Upper lobe of right lung (tissue), 1 donor: Measurements from ENCODE around the gene FOXP3. TPM values are rescaled to one million over a fixed set of nuclear protein-coding genes. Genes with fewer than 3 reads are reported as not detected.

Experiments
- ATAC-seq: fragments of 200-7000 bp; cut with Tn5 transposase; one replicate; pipeline ENCODE4 v1.9.1; 2020; ENCODE audit warnings: mild to moderate bottlenecking, moderate library complexity
- DNase-seq: peaks from one replicate; pipeline ENCODE4 v3.0.0-alpha.2; 2020
- H3K27ac ChIP-seq: fragments of 200-600 bp; one replicate; pipeline ENCODE4 v1.8.0; 2022
- H3K27me3 ChIP-seq: fragments of 200-600 bp; one replicate; pipeline ENCODE4 v1.8.0; 2022; ENCODE audit warnings: mild to moderate bottlenecking
- H3K36me3 ChIP-seq: fragments of 200-600 bp; one replicate; pipeline ENCODE4 v1.8.0; 2022
- H3K4me1 ChIP-seq: fragments of 200-600 bp; one replicate; pipeline ENCODE4 v1.8.0; 2022
- H3K4me3 ChIP-seq: fragments of 200-600 bp; one replicate; pipeline ENCODE4 v1.8.0; 2022; ENCODE audit warnings: mild to moderate bottlenecking
- H3K9me3 ChIP-seq: fragments of 200-600 bp; one replicate; pipeline ENCODE4 v1.8.0; 2022
- intact Hi-C: fragments of 100-400 bp; cut with DNase I; formaldehyde crosslinking; loops from one replicate; pipeline ENCODE4 v1.11.0; 2022
- total RNA-seq: library from RNA; stranded (reverse); fragmentation: NEBNext Ultra II Directional; extraction: Animal tissue kit (Norgen Biotek cat#: 25700); gene quantifications from one replicate; pipeline ENCODE4 v1.2.1, GENCODE V29; 2021
- TF ChIP-seq, protein P1 (sequence below): fragments of 200-600 bp; IDR thresholded peaks from one replicate; pipeline ENCODE4 v1.8.0; 2022; ENCODE audit warnings: antibody characterized with exemption
- donor health status: DM: no; HTN: yes; CAD: no; lungs with severe emphysema.

Gene FOXP3
- total RNA-seq, 1 donor from 2014 or later, result 0.35 TPM

DNA sequence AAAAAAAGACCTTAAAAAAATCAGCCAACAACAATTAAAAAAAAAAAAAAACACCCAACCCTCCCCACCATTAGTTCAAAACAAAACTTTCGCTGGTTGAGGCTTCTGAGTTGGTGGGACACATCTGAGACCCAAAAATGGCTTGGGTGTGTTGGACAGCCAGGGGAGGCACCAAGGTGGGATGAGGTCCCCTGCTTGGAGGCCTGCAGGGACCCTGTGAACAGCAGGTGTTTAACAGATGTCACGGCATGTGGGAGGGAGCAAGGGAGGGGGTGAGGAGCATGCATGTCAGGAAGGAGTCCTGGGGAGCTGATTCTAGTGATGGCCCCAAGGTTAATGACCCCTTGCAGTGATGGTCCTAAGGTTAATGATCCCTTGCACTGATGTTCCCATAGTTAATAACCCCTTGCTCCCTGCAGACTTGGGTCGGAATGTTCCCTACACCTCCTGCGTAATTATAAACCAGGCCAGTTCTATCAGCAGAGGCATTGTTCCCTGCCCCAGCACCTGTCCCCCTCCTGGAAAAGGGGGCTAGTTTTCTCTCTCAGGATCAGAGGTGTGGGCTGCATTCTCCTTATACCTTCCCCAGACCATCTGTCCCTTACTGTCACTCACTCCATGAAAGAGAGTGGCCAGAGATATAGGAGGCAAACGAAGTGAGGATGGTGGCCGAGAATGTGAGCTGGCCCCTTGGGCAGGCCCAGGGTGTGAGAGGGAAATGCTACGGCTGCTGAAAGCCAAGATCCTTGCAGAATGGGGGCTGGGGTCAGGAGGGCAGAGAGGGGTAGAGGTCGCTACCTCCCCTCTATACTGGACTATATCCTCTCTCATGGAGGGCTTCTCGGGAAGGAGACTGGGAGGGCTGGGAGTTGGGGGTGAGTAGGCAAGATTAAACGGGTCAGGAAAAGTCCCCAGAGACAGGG lies 2.3 kb upstream of the FOXP3 start:
- H3K9me3 ChIP-seq, result no peaks in the 10 kb centered on the region
- intact Hi-C loops, result no loop called here
- no peak overlapping the region for H3K27ac ChIP-seq
- no peak overlapping the region for H3K4me3 ChIP-seq
- H3K27me3 ChIP-seq, result no peaks in the 10 kb centered on the region
- no peaks in the 10 kb centered on the region for H3K36me3 ChIP-seq
- TF ChIP-seq, protein P1, sequence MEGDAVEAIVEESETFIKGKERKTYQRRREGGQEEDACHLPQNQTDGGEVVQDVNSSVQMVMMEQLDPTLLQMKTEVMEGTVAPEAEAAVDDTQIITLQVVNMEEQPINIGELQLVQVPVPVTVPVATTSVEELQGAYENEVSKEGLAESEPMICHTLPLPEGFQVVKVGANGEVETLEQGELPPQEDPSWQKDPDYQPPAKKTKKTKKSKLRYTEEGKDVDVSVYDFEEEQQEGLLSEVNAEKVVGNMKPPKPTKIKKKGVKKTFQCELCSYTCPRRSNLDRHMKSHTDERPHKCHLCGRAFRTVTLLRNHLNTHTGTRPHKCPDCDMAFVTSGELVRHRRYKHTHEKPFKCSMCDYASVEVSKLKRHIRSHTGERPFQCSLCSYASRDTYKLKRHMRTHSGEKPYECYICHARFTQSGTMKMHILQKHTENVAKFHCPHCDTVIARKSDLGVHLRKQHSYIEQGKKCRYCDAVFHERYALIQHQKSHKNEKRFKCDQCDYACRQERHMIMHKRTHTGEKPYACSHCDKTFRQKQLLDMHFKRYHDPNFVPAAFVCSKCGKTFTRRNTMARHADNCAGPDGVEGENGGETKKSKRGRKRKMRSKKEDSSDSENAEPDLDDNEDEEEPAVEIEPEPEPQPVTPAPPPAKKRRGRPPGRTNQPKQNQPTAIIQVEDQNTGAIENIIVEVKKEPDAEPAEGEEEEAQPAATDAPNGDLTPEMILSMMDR, result no peak
- no peak for DNase-seq
- ATAC-seq, result no peak
- H3K4me1 ChIP-seq, result peaks cover 11% of the 10 kb centered on the region

GRCh38 chrX:49263631-49264030 lies 879 bp downstream of the FOXP3 start:
- DNase-seq (no peak), ATAC-seq (no peak)
- intact Hi-C loops, result no loop called here
- Histone ChIP-seq H3K4me1 (no peaks in the 10 kb centered on the region), H3K36me3 (no peaks in the 10 kb centered on the region), H3K27ac (no peak overlapping the region), H3K9me3 (no peaks in the 10 kb centered on the region), H3K27me3 (no peaks in the 10 kb centered on the region), H3K4me3 (no peak overlapping the region)
- TF ChIP-seq, protein P1, result no peak

DNA sequence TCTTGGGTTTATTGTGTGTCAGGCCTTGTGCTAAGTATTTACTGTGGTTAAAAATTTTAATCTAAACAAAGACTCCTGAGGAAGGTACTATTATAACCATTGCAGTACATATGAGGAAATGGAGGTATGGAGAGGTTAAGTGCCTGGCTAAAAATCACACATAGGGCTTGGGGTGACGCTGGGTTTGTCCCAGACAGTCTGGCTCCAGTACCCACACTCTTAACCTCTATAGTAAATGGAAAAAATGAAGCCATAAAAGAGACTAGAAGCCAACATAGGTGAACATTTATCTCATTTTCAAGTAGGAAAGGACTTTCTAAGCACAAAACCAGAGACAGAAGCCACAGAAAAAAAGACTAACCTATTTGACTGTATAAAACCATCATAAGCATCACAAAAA lies 1.9 kb downstream of the FOXP3 start:
- TF ChIP-seq, protein P1, result no peak
- no peak overlapping the region for H3K27ac ChIP-seq
- H3K27me3 ChIP-seq, result no peaks in the 10 kb centered on the region
- no peak for ATAC-seq
- no peak for DNase-seq
- no peak overlapping the region for H3K4me3 ChIP-seq
- no peaks in the 10 kb centered on the region for H3K36me3 ChIP-seq
- intact Hi-C loops, result no loop called here
- no peaks in the 10 kb centered on the region for H3K9me3 ChIP-seq
- no peaks in the 10 kb centered on the region for H3K4me1 ChIP-seq

DNA sequence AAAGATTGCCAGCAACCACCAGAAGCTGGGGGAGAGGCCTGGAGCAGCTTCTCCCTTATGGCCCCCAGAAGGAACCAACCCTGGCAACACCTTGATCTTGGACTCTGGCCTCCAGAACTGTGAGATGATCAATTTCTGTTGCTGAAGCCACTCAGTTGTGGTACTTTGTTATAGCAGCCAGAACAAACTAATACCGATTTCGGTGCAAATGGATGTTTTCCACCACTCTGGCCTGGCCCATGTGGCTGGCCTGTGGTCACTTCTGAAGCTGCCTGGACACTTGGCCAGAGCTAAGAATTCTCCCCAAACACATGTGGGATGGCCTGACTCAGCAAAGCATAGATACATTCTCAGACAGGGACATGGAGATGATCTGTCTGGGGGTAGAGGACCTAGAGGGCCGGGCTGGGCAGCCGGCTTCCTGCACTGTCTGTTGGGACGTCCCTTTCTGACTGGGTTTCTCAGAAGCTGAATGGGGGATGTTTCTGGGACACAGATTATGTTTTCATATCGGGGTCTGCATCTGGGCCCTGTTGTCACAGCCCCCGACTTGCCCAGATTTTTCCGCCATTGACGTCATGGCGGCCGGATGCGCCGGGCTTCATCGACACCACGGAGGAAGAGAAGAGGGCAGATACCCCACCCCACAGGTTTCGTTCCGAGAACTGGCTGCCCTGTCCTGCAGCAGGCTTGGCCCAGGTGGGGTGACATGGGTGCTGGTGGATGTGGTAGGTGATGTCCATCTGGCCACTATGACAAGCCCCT lies 4.1 kb downstream of the FOXP3 start:
- intact Hi-C loops, result no loop called here
- Histone ChIP-seq H3K27me3 (no peaks in the 10 kb centered on the region), H3K9me3 (no peaks in the 10 kb centered on the region), H3K4me3 (no peak overlapping the region), H3K4me1 (no peaks in the 10 kb centered on the region), H3K27ac (no peak overlapping the region), H3K36me3 (no peaks in the 10 kb centered on the region)
- DNase-seq (no peak), ATAC-seq (no peak)
- TF ChIP-seq, protein P1, result no peak

DNA sequence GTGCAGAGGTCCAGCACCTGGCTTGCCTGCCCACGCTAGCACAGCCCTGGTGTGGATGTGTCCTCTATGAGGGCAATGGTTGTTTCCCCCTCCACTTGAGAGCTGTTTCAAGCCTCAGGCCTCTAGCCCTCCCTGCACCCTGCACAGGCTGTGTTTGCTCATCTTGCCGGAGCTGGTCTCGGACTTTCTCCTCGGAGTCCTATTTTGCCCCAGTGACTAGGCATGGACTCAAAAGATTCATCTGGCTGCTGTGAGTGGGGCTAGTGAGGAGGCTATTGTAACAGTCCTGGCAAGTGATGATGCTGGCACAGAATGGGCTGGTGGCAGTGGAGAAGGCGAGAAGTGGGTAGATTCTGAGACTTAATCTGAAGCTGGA lies 5.8 kb downstream of the FOXP3 start:
- H3K36me3 ChIP-seq, result no peaks in the 10 kb centered on the region
- H3K4me3 ChIP-seq, result no peak overlapping the region
- no peak for DNase-seq
- TF ChIP-seq, protein P1, result no peak
- intact Hi-C loops, result no loop called here
- ATAC-seq, result no peak
- no peak overlapping the region for H3K27ac ChIP-seq
- H3K27me3 ChIP-seq, result no peaks in the 10 kb centered on the region
- H3K9me3 ChIP-seq, result no peaks in the 10 kb centered on the region
- no peaks in the 10 kb centered on the region for H3K4me1 ChIP-seq
